DMS53 treated with DMSO at 0.1 percent for 48 hours (cell line): Measurements from ENCODE around the gene SHANK1.

Source experiments
- DNase-seq: peaks from one replicate; lab custom pipeline; 2025; ENCODE audit not compliant: unreplicated experiment; lab: John Stamatoyannopoulos, UW

The SHANK1 gene

DNA sequence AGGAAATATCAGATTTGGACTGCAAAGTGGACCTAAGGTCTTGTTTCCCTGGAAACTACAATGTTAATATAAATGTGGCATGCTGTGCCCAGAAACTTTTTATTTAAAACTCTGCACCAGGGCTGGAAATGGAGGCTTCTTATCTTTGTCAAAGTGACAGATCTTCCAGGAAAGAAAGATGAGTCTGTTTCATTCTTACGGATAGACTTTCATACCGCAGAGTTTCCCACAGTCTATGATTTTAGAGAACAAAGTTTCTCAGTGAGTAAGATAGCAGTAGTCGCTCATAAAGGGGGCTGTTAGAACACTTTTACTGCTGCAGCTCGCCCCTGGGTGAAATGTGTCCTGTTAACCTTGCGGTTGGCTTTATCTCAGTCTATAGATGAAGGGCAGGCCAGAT is 10.3 kb upstream of the SHANK1 start:
- no peak for DNase-seq

DNA sequence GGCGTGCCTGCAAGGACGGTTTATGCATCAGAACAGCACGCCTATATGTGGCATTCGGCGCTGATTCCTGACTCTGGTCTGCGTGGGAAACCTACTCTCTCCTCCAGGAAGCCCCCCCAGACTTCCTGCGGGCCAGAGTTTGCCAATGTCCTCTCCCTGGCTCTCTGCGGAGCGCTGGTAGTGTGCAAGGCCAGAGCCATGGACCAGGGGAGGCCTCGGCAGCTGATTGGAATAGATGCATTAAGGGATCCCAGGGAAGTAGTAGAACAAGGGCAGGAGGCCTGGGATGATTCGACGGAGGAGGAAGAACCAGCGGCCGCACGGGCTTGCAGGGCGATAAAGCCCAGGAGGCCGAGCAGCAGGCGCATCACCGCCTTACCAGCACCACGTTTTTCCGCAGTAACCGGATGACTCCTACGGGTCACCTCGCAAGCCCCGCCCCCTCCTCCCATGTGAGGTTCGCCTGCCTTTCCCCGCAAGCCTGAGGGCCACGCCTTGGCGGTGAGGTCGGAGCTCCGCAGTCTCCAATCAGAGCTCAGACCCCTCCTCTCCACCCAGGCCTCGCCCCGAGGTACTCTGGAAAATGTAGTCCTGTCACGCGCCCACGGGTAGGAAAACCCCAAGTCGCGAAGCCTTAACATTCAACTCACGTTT is 8.6 kb upstream of the SHANK1 start:
- DNase-seq = no peak

DNA sequence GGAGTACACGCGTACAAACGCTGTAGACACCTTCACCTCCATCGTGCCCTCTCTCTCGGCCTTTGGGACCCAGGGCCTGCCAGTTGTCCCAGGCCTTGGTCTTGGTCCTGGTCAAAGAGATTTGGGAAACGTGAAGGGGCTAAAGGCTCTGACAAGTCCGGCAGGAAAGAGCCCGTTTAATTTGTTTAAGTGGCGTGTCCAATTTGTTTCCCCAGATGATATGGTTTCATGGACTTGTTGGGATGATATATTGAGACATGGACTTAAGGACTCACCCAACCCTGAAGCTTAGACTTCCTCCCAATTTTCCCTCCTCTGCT is 6.3 kb upstream of the SHANK1 start:
- DNase-seq = no peak

DNA sequence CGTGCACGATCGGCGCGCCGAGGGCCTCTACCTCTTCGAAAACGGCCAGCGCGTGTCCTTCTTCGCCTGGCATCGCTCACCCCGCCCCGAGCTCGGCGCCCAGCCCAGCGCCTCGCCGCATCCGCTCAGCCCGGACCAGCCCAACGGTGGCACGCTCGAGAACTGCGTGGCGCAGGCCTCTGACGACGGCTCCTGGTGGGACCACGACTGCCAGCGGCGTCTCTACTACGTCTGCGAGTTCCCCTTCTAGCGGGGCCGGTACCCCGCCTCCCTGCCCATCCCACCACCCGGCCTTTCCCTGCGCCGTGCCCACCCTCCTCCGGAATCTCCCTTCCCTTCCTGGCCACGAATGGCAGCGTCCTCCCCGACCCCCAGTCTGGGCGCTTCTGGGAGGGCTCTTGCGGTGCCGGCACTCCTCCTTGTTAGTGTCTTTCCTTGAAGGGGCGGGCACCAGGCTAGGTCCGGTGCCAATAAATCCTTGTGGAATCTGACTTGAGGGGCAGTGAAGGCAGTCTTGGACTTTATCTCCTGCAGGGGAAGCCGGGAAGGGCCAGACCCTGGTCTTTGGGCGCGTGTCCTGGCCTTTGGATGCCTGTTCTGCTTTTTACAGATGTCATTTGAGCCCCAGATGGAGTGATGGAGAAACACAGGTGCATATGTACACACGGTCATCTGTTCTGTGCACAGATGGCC is 5.8 kb upstream of the SHANK1 start:
- DNase-seq = no peak

DNA sequence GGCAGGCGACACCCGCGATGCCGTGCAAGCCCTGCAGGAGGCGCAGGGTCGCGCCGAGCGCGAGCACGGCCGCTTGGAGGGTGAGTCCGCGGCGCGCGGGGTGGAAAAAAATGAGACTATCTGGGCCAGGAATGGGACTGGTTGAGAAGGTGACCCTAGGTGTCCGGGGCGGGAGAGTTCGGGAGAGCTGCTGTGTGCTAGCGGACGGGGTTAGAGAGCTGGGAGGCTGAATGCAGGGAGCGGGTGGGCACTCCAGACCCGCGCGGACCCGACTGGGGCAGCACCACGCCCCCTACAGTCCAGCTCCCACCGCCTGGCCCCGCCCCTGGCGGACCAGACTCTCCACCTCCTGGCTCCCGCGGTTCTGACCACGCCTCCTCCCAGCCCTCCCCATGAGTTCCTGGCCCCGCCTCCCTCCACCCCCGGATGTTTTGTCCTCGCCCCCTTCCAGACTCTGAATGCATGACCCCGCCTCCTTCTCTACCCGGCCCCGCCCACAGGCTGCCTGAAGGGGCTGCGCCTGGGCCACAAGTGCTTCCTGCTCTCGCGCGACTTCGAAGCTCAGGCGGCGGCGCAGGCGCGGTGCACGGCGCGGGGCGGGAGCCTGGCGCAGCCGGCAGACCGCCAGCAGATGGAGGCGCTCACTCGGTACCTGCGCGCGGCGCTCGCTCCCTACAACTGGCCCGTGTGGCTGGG is 5.1 kb upstream of the SHANK1 start:
- DNase-seq = no peak

DNA sequence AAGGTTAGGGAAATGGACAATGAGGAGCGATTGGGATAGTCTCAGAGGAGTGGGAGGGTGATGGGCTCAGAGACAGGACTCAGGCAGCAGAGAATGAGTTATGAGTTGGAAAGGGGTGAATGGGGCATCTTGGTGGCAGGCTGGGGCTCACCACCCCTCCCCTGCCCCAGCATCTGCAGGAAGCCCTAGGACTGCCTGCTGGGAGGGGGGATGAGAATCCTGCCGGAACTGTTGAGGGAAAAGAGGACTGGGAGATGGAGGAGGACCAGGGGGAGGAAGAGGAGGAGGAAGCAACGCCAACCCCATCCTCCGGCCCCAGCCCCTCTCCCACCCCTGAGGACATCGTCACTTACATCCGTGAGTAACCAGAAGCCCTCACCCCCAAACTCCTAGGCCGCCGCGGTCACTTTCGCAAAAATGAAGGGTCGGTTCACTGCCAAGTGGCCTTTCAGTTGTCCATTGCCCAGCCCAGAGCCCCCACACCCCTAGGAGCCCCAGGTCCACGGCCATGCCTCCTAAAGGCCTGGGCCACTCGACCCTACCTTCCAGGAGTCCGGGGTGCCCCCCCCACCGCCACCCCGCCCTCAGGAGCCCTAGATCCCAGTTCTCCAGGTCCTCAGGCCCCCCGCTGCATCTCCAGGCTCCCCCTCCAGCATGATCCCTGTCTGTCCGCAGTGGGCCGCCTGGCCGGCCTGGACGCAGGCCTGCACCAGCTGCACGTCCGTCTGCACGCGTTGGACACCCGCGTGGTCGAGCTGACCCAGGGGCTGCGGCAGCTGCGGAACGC is 4.3 kb upstream of the SHANK1 start:
- DNase-seq = no peak

DNA sequence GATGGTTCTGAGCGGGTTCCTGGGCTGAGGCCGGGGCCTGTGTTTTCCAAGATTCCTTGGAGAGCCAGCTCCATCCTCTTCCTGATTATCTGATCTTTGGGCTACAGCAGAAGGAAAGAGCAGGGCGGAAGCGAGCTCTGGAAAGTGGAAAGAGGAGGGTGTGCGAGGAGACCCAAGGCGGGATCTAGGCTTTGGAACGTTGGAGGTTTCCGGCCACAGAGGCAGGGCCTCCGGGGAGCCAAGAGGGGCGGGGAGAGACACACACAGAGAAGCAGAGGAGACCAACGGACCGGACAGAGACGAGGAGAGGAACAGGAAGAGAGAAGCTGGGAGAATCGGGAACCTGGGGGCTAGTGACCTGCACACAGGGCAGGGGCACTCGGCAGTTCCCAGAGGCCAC is 3.5 kb upstream of the SHANK1 start, which contains the start of gene CLEC11A:
Gene CLEC11A (plus strand): TSS at position 296 of the 400 bp plus-strand sequence. CDS start 162 bp downstream, outside the sequence.
- no peak for DNase-seq

DNA sequence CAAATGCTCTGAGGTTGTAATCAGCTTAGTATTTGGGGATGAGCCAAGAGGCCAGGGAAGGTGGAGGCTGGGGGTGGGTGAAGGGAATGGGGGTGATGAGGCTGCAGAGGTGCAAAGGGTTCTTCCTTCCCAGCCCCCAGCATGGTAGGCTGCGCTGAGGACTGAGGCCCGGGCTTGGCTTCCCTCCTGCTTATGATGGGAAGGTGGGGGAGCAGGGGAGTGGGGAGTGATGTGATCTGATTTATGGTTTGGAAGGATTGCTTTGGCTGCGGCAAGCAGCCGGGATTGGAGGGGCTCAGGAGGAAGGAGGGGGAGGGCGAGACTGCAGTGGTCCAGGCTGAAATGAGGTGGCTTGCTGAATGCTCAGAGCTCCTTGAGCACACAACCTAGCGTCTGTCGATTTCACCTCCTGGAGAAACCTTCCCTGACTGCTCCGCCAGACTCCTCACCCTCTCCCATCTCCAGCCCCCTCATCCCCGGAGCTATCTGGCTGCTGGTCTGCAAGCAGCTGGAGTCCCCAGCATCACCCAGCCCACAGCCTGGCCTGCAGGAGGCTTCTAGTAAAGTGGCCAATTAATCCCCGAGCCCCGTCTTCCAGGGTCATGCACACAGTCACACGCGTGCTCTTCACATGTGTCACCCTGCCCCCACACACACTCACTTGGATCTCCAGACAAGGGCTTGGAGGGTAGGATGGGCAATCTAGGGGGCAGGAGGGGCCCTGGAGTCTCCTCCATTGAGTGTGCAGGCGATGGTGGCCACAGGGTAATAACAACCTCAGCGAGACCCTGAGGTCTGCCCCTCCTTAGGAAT is 2.8 kb upstream of the SHANK1 start:
- DNase-seq = no peak

DNA sequence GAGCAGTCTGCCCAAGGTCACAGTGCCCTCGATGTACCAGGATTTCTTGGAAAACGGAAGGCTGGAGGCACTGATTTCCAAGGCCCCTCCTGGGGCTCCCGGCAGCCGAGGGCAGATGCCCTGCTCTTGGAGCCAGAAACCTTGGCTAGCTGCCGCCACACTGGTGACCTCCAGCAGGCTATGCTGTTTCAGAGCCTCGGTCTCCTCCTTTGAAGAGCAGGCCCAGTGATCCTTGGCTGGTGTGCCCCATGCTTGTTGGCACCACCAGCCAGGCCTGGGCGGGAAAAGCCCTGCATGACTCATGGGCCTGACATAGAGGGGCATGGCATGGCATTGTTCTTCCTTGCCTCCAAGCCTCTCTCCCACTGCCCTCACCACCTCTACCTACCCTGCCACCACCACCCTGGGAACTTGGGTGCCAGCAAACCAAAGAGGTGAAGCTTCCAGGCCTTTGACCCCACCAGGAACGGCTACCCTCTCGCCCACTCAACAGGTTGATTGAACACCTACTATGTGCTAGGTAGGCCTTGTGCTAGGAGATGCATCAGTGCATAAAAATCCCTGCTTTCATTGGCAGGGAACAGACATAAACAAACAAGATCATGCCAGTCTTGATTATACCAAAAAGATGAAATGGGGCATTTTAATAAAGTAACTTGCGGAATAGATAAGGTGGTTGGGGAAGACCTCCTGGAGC is 2.0 kb upstream of the SHANK1 start:
- DNase-seq = no peak

DNA sequence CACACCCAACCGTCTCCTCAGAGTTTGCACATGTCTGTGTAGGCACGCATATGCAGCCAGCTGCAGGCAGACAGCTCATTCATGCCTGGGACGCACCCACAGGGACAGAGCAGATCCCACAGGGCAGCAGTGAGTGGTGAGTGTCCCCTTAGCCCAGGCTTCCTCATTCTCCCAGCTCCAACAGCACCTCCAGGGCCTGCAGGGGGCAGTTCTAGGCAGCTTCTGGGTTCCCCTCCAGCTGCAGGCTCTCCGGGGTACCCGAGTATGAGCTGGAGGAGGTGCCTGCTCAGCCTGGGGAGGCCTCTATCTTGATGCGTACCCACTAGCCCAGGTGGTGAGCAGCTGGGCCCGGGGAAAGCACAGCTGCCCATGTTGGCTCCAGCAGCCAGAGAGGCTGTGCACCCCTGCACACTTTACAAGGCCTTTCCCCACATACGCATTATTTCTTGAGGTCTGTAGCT is 1.3 kb upstream of the SHANK1 start:
- no peak for DNase-seq

DNA sequence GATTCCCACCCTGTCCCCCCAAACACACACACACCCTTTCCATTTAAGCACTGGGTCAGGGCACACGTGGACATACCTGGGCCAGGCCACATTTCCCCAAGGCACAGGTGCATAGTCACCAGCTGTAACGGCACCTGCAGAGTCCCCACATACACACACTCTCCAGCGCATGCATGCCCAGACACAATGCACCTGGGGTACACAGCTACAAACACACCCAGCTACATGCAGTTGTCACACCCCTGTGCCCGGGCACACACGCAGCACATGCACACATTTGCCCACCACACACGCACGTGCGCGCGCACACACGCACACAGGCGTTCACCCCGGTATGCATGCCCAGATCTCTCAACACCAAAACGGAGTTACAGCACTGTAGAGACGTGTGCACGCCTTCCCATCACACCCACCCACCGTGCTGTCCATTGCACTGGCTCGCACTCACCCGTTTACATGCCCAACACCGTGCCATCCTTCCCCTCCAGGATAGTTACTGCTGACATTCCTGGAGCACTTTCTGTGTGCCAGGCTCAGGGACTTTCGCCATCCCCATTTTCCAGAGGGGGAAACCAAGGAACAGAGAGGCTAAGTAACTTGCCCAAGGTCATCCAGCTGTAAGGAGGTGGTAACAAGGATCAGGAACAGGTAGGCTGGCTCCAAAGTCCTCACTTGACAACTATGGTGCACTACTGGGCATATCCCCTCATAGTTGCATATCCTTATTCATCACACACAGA is 749 bp upstream of the SHANK1 start:
- DNase-seq = no peak

DNA sequence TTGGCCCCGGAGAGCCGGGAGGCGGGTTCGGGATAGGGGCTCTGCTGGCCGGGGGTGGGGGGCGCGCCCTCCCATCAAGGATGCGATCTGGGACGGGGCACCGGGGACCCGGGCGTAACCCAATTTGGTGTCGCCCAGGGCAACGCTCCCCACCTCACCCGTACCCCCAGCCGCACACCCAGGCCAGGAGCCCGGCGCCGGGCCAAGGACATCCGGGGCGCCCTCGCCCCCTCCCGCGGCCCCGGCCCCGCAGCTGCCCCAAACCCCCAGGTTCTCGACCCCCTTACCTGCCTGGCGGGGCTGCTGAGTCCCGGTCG is 525 bp downstream of the SHANK1 start:
- no peak for DNase-seq

DNA sequence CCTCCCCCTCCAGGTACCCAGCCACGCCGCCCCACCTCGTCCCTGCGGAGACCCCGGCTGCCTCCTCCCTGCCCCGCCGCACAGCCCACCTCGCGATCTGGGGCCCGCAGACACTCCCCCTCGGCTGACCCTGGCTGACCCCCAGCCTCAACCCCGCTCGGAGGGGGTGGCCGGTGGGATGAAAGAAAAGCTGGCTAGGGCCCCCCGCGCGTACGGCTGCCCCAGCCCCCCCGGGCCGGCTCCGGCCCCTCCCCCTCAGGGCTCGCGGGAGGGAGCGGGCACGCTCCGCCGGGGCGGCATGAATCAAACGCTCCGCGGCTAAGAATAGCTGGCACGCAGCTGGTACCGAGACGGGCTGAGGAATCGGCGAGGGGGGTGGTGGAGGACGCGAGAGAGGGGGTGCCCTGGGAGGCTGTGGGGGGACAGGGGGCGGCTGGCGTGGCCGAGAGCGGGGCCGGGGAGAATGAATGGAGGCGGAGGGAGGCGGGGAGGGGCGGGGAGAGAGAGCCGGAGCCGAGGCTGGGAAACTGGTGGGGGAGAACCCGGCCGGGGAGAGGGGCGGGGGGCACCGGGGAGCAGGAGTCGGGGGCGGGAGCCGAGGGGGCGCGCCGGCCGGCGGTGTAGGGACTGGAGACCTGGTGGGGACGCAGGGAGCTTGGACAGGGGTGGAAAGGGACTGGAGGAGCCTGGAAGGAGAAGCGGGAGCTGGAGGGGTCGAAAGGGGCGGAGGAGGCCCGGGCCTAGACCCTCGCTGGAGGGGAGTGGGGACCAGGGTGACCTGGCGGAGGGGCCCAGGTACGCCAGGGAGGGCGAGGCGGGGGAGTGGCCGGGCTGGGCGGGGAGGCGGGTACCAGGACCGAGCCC is 1.1 kb downstream of the SHANK1 start:
- DNase-seq = no peak

DNA sequence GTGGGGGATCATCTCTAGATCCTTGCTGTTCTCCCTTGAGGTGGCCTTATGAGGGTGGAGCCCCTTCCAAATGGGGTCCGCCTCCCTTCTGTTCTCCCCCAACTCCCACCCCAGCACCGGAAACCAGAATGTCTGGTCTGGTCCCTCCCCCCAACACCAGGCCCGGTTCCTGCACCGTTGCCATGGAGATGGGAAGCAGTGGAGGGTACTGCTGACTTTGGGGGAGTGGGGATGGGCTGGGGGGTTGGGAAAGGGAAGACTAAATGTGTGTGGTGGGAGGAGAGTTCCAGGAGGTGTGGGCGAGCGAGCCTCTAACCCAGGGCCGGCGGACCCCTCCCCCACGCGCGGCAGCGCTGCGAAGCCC is 1.7 kb downstream of the SHANK1 start:
- no peak for DNase-seq

DNA sequence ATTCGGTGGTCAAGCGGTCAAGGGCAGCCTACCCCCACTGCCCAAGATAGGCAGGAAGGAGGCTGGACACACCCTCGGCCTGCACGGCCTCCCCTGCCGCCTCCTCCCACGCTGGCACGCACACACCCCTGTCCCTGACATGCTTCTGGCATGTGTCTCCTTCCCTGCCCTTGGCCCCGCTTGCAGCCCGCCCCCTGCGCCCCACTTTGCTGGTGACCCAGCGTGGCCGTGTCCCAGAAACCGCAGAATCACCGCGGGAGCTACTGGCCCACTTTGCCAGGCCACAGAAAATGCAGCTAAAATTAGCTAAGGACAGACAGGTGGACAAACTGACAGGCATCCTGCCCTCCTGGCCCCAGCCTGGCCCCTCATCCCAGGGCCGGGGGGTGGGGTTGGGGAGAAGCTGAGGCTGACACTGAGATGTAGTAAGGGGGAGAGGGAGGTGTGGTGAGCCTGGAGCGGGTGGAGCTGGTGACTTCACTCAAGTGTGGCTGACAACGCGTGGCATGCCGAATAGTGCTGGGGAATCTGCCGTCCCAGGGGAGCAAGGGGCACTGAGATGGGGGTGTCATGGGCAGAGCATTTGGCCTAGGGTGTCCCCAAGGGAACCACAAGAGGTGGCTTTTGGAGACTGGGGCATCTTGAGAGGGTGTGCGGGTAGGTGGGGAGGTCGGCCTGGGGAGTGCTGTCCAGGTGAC is 2.4 kb downstream of the SHANK1 start:
- DNase-seq = no peak

DNA sequence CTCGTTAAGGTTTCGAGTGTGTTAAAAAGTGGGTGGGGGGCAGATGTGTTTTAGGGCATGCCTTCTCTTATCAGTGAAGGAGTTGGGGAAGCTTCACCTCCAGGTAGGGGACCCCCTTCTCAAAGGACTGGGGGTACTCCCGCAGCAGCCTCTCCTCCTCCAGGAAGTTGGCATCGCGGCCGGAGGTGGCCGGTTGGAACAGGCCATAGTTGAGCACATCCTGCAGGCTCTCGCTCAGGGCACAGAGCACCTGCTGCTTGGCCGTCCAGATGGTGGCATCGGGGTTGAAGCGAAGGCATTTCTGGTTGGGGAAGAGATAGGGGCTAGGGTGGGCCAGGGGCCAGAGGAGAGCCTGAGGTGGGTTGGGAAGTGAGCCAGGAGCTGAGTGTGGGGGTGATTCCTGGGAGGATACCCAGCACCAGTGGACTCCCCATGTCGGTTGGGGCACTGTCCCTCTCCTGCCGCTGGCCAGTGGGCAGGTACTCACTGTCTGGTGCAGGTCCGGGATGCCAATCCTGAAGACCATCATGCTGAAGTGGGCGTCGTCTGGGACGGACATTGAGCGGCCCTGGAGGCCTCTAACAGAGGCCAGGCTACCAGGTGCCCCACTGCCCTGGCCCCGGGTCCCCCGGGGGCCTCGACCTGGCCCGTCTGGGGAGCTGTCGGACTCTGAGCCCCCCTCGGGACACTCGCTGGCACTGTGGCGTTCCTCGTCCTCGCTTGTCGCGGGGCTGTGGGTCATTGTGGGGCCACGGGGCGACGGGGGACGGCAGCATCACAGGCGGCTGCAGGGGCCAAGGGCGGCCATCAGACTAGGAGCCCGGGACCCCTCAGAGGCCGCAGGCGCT is 3.2 kb downstream of the SHANK1 start:
- no peak for DNase-seq

DNA sequence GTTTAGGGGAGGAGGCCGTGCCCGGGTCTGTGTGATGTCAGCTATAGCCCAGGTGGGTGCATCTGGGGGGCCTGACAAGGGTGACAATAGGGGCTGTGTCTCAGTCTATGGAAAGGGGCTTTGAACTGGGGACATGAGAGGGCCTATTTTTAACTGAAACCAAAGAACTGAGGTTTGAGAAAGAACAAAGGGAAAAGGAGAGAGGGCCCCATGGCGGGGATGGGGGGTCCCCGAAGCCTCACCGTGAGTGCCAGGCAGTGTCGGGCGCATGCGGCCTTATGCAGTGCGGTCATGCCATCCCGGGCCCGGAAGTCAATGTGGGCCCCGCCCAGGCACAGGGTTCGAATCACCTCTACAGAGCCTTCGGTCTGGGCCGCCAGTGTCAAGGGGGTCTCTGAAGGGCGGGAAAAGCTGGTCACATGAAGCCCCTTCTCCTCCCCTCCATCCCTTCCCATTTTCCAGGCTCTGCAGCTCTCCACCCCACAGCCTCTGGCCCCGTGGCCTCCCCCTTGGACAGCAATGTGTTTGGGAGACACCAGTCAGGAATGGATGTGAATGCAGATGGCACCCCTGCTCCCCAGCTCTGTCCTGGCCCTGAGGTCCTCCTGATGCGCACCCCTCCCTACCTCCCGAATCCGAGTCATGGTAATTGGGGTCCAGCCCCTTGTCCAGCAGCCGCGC is 5.9 kb downstream of the SHANK1 start:
- DNase-seq = no peak
